ENCODE results near the gene ATF6B. TPM values are rescaled to one million over a fixed set of nuclear protein-coding genes. Genes with fewer than 3 reads are reported as not detected.
"Not testable (repeated sequence)": the region's sequence is repeated elsewhere in the genome, so short reads cannot be mapped to it uniquely, and the experiment has no call there.

ATF6B gene
- total RNA-seq, 1 donor from 2014 or later: 42.5 TPM

DNA sequence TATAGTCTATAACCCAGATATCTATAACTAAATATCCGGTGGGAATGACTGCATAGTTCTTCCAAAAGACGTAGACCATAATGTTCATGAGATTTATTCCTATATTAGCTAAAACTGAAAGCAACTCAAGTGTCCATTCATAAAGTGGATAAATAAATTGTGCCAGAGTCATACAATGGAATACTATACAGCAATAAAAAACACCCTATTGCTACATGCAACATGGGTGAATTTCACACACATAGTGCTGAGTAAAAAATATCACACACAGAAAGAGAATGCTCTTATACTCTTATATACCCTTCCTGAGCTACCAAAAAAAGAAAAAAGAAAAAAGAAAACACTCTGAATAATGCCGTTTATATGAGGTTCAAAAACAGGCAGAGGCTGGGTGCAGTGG lies 25.8 kb downstream of the ATF6B start:
- peaks cover 26% of the 10 kb centered on the region for H3K27me3 ChIP-seq (ENCODE audit: control insufficient read depth, insufficient read depth, low read length)
- DNase-seq (ENCODE audit: low read depth): no peak
- TF ChIP-seq, protein P1, sequence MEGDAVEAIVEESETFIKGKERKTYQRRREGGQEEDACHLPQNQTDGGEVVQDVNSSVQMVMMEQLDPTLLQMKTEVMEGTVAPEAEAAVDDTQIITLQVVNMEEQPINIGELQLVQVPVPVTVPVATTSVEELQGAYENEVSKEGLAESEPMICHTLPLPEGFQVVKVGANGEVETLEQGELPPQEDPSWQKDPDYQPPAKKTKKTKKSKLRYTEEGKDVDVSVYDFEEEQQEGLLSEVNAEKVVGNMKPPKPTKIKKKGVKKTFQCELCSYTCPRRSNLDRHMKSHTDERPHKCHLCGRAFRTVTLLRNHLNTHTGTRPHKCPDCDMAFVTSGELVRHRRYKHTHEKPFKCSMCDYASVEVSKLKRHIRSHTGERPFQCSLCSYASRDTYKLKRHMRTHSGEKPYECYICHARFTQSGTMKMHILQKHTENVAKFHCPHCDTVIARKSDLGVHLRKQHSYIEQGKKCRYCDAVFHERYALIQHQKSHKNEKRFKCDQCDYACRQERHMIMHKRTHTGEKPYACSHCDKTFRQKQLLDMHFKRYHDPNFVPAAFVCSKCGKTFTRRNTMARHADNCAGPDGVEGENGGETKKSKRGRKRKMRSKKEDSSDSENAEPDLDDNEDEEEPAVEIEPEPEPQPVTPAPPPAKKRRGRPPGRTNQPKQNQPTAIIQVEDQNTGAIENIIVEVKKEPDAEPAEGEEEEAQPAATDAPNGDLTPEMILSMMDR (IDR thresholded peaks at IDR 0.05; ENCODE audit: insufficient read depth, low read length, poor library complexity, severe bottlenecking): no peak
- H3K36me3 ChIP-seq (ENCODE audit: control insufficient read depth, insufficient read depth, low read length): no peaks in the 10 kb centered on the region
- no peak overlapping the region for H3K4me3 ChIP-seq (ENCODE audit: low read depth, low read length)

DNA sequence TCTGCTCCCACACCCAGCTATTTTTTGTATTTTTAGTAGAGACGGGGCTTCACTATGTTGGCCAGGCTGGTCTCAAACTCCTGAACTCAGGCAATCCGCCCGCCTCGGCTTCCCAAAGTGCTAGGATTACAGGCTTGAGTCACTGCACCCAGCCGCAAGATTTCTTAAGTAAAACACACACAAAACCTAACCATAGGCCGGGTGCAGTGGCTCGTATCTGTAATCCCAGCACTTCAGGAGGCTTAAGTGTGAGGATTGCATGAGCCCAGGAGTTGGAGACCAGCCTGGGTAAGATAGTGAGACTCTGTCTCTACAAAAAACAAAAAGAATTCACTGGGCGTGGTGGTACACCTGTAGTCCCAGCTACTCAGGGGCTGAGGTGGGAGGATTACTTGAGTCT lies 27.8 kb downstream of the ATF6B start:
- peaks cover 35% of the 10 kb centered on the region for H3K27me3 ChIP-seq (ENCODE audit: control insufficient read depth, insufficient read depth, low read length)
- not testable (repeated sequence) for H3K4me3 ChIP-seq (ENCODE audit: low read depth, low read length); DNase-seq (ENCODE audit: low read depth); H3K36me3 ChIP-seq (ENCODE audit: control insufficient read depth, insufficient read depth, low read length)

DNA sequence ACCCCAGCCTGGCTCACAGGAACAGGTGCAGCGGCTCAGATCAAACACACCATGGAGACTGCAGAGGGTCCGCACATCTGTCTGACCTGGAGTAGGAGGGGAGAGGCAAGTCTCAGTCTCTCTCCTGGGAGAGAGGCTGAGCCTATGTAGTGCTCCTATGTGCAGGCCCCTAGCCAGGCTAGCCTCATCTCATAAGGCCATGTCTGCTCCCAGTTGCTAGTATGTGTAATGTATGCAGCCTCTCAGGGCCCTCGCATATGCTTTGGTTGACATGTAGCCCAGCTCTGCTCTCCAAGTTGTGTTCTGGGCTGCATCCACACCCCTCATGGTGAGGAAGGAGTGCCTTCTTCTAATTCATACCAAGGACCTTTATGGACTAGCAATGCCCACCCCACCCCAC lies 30.7 kb downstream of the ATF6B start:
- TF ChIP-seq, protein P1 (IDR thresholded peaks at IDR 0.05; ENCODE audit: insufficient read depth, low read length, poor library complexity, severe bottlenecking): no peak
- Histone ChIP-seq H3K36me3 (ENCODE audit: control insufficient read depth, insufficient read depth, low read length) (no peaks in the 10 kb centered on the region), H3K27me3 (ENCODE audit: control insufficient read depth, insufficient read depth, low read length) (peaks cover 56% of the 10 kb centered on the region), H3K4me3 (ENCODE audit: low read depth, low read length) (no peak overlapping the region)
- no peak for DNase-seq (ENCODE audit: low read depth)

DNA sequence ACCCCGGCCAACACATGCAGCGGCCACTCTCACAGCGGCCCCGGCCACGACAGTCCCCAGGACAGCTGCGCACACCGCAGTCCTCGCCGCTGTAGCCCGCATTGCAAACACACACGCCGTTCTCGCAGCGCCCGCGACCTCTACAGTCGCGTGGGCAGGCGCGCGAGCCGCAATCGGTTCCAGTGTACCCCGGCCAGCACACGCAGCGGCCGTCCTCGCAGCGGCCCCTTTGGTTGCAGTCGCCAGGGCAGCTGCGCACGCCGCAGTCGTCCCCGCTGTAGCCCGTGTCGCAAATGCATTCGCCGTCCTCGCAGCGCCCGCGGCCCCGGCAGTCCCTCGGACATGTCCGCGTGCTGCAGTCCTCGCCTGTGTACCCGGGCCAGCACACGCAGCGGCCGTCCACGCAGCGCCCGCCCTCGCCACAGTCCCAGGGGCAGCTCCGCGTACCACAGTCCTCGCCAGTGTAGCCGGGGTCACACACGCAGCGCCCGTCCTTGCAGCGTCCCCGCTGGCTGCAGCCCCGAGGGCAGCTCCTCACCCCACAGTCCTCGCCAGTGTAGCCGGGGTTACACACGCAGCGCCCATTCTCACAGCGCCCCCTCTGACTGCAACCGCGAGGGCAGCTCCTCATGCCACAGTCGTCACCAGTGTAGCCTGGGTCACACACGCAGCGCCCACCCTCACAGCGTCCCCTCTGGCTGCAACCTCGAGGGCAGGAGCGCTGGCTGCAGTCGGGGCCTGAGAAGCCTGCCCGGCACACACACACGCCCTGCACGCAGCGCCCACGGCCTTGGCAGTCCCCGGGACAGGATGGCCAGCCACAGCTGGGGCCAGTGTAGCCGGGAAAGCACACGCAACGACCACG lies 31.4 kb downstream of the ATF6B start:
- H3K4me3 ChIP-seq (ENCODE audit: low read depth, low read length): no peak overlapping the region
- no peak for DNase-seq (ENCODE audit: low read depth)
- no peaks in the 10 kb centered on the region for H3K36me3 ChIP-seq (ENCODE audit: control insufficient read depth, insufficient read depth, low read length)
- TF ChIP-seq, protein P1 (IDR thresholded peaks at IDR 0.05; ENCODE audit: insufficient read depth, low read length, poor library complexity, severe bottlenecking): peak; percentile 20
- H3K27me3 ChIP-seq (ENCODE audit: control insufficient read depth, insufficient read depth, low read length): peaks cover 61% of the 10 kb centered on the region

DNA sequence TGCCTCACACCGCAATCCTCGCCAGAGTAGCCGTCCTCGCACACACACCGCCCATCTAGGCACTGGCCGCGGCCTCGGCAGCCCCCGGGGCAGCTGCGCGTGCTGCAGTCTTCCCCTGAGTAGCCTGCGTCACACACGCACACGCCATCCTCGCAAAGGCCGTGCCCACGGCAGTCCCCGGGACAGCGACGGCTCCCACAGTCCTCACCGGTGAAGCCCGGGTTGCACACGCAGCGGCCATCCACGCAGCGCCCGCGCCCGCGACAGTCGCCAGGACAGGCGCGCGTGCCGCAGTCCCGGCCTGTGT lies 32.0 kb downstream of the ATF6B start:
- H3K4me3 ChIP-seq (ENCODE audit: low read depth, low read length): no peak overlapping the region

DNA sequence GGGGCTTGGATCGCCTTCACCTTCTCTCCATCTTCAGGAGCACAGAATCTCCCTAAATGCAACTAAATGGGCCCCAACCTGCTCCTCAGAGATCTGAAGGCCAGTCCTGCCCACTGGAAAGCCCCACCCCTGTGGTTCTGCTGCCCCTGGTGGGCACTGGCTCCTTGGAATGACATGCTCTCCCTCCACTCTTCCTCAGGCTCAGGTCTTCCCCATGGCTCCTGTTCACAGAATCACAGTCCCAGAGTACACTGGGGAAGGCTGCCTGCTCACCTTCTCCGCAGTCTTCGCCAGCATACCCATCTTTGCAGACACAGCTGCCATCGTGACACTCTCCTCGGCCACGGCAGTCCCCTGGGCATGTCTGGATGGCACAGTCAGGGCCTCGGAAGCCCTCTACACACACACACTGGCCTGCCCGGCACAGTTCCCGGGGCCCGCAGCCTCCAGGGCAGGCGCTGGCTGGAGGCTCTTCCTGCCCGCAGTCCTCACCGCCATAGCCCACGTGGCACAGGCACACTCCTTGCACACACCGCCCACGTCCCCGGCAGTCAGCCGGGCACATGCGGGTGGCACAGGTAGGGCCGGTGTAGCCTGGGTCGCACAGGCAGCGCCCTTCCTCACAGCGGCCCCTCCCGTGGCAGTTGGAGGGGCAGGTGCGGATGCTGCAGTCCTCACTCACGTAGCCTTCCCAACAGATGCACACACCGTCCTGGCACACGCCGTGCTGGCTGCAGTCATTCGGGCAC lies 32.5 kb downstream of the ATF6B start:
- no peak for DNase-seq (ENCODE audit: low read depth)
- Histone ChIP-seq H3K27me3 (ENCODE audit: control insufficient read depth, insufficient read depth, low read length) (peaks cover 61% of the 10 kb centered on the region), H3K4me3 (ENCODE audit: low read depth, low read length) (no peak overlapping the region), H3K36me3 (ENCODE audit: control insufficient read depth, insufficient read depth, low read length) (no peaks in the 10 kb centered on the region)
- TF ChIP-seq, protein P1 (IDR thresholded peaks at IDR 0.05; ENCODE audit: insufficient read depth, low read length, poor library complexity, severe bottlenecking): peak; percentile 12

More for the DNA sequence above, 32.0 kb downstream of the ATF6B start:
- Histone ChIP-seq H3K27me3 (ENCODE audit: control insufficient read depth, insufficient read depth, low read length) (peaks cover 61% of the 10 kb centered on the region), H3K36me3 (ENCODE audit: control insufficient read depth, insufficient read depth, low read length) (no peaks in the 10 kb centered on the region)
- TF ChIP-seq, protein P1 (IDR thresholded peaks at IDR 0.05; ENCODE audit: insufficient read depth, low read length, poor library complexity, severe bottlenecking): no peak
- DNase-seq (ENCODE audit: low read depth): no peak

Measured in kidney epithelial cell (primary cell).